ENCODE measurements around the gene ARX.

Gene ARX

GRCh38 chrX:25001808-25002660 is 13.7 kb downstream of the ARX start:
- DNase-seq (ENCODE audit: low read depth, low spot score), result no peak

GRCh38 chrX:24999511-24999910 is 16.3 kb downstream of the ARX start:
- DNase-seq (ENCODE audit: low read depth, low spot score), result no peak

GRCh38 chrX:24996096-24996709 is 19.6 kb downstream of the ARX start:
- no peak for DNase-seq (ENCODE audit: low read depth, low spot score)

GRCh38 chrX:24993879-24994278 is 21.9 kb downstream of the ARX start:
- DNase-seq (ENCODE audit: low read depth, low spot score), result no peak

- no peak for DNase-seq (ENCODE audit: low read depth, low spot score)
Measured at GRCh38 chrX:24990535-24990934, 25.2 kb downstream of the ARX start.

GRCh38 chrX:24988314-24988713 is 27.5 kb downstream of the ARX start:
- no peak for DNase-seq (ENCODE audit: low read depth, low spot score)

GRCh38 chrX:24987731-24988130 is 28.0 kb downstream of the ARX start:
- no peak for DNase-seq (ENCODE audit: low read depth, low spot score)

- no peak for DNase-seq (ENCODE audit: low read depth, low spot score)
Measured at GRCh38 chrX:24985120-24985519, 30.6 kb downstream of the ARX start.

GRCh38 chrX:24983931-24984330 is 31.8 kb downstream of the ARX start:
- no peak for DNase-seq (ENCODE audit: low read depth, low spot score)

GRCh38 chrX:24982306-24982965 is 33.3 kb downstream of the ARX start:
- DNase-seq (ENCODE audit: low read depth, low spot score), result no peak

- DNase-seq (ENCODE audit: low read depth, low spot score), result no peak
Measured at GRCh38 chrX:24981030-24981429, 34.7 kb downstream of the ARX start.

- no peak for DNase-seq (ENCODE audit: low read depth, low spot score)
Measured at GRCh38 chrX:24979081-24979480, 36.7 kb downstream of the ARX start.

GRCh38 chrX:24969812-24970211 is 46.0 kb downstream of the ARX start:
- DNase-seq (ENCODE audit: low read depth, low spot score), result no peak

- no peak for DNase-seq (ENCODE audit: low read depth, low spot score)
Measured at GRCh38 chrX:24965372-24965771, 50.4 kb downstream of the ARX start.

- DNase-seq (ENCODE audit: low read depth, low spot score), result no peak
Measured at GRCh38 chrX:24963823-24964222, 51.9 kb downstream of the ARX start.

GRCh38 chrX:24961809-24962208 is 54.0 kb downstream of the ARX start:
- DNase-seq (ENCODE audit: low read depth, low spot score), result no peak

GRCh38 chrX:24956828-24957227 is 58.9 kb downstream of the ARX start:
- no peak for DNase-seq (ENCODE audit: low read depth, low spot score)

- no peak for DNase-seq (ENCODE audit: low read depth, low spot score)
Measured at GRCh38 chrX:24955372-24955930, 60.3 kb downstream of the ARX start.

GRCh38 chrX:24954732-24955131 is 61.0 kb downstream of the ARX start:
- DNase-seq (ENCODE audit: low read depth, low spot score), result no peak

Data from activated CD4-positive, CD25-positive, alpha-beta regulatory T cell treated with anti-CD3 and anti-CD28 coated beads, Interleukin-2, amount 50 U/mL, for 16 hours (primary cell).